ENCODE measurements around the gene FZR1.
"Not testable (repeated sequence)": the region's sequence is repeated elsewhere in the genome, so short reads cannot be mapped to it uniquely, and the experiment has no call there.

Gene FZR1

GRCh38 chr19:3549816-3550215, 43.7 kb downstream of the FZR1 start:
- DNase-seq, result no peak

DNA sequence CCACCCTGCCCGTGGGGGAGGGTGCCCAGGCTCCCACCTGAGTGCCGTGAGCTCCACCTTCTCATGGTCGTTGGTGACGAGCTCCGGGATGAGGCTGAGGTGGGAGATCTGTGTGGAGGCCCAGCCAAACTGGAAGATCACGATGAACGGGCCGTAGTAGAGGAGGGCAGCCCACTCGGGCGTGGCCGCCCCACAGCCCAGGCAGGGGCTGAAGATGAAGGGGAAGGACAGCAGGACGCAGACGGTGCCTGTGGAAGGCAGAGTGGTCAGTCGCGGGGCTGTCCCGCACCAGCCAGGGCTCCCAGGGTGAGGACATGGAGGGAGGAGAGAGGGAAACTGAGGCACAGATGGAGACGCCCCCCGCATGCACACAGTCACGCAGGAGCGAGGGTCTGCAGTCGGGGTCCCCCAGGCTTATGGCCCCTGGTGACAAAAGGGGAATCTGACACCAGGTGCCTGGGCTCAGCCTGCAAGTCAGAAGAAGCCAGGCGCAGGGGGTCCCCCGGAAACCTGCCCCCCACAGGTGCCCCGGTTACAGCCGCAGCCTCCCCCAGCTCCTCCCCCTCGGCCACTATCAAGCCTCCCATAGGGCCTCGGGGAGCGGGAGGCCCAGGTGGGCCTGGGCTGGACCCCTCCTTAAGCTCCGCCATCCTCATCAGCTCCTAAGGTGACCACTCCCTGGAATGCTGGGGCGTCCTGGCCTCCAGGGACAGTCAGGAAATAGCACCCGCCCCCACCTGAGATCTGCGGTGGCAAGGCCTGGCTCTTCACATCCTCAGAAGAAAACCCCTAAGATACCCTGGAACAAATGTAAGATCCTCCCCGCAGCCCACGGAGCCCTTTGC, 45.1 kb downstream of the FZR1 start:
- DNase-seq, result no peak

DNA sequence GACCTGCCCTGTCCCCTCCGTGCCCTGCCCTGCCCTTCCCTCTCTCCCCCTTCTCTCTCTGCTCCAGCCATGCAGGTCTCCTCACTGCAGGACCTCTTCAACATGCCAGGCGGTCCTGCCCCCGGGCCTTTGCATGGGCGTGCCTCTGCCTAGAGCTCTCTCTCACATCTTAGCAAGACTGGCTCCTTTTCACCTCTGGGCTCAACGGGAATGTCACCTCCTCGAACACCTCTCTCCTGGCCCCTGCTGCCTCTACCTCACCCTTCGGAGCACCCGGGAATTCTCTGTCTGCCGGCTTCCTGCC, 45.6 kb downstream of the FZR1 start:
- no peak for DNase-seq

DNA sequence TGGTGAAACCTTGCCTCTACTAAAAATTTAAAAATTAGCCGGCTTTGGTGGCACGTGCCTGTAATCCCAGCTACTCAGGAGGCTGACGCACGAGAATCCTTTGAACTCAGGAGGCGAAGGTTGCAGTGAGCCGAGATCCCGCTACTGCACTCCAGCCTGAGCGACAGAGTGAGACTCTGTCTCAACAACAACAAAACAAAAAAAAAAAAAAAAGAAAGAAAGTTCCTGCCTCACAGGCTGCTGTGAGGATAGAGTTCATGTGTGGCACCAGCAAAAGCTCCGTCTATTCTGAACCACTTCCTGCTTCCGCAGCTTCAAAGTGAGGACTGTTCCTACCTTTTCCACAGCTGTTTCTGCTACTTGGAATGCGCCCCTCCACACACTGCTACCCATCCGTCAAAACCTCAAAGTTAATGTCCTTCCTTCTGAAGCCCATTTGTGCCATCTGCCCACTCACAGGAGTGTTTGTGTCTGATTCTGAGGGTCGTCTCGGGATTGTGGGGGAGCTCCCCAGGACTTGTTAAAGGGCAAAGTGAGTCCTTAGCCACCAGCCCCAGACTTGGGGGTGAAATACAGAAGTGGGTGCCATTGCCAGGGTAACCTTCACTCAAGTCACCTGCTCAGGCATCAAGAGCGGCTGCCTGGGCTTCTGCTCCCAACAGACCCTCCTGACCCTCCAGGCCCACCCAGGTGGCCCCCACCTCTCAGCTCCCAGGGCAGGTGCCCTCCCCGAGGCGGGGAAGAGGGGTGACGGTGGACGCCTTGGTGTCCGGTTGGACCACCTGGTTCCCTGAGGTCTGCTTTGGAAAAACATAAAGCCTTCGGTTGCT, 48.4 kb downstream of the FZR1 start:
- no peak for DNase-seq

- no peak for DNase-seq
These were observed 49.7 kb downstream of the FZR1 start for GRCh38 chr19:3555653-3556422.

GRCh38 chr19:3556423-3556977, 50.4 kb downstream of the FZR1 start:
- DNase-seq, result no peak

GRCh38 chr19:3556978-3557460, 50.9 kb downstream of the FZR1 start:
- peak; percentile 80 for DNase-seq

- peak; percentile 95 for DNase-seq
These were observed 51.5 kb downstream of the FZR1 start, which contains the start of gene MFSD12 for GRCh38 chr19:3557461-3558248. MFSD12 (minus strand) TSS chr19:3557586; CDS start chr19:3557403, 183 bp downstream.

GRCh38 chr19:3563709-3564524, 57.8 kb downstream of the FZR1 start:
- no peak for DNase-seq

- no peak for DNase-seq
These were observed 59.0 kb downstream of the FZR1 start for GRCh38 chr19:3565139-3565538.

GRCh38 chr19:3570042-3570441, 63.9 kb downstream of the FZR1 start:
- not testable (repeated sequence) for DNase-seq

DNA sequence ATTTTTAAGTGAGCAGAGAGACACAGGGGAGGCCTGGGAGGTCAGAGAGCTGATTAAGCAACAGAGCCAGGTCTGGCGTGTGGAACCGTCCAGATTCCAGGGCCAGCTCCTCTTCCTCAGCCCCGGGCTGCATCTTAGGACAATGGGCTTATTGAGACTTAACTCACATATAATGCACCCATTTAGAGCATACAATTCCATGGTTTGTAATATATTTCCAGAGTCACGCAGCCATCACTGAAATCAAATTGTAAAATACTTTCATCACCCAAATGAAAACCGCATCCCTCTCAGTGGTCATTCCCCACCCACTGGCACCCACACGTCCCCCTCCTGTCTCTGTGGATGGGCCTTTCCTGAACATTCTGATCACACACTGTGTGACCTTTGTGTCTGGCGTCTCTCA, 64.5 kb downstream of the FZR1 start:
- DNase-seq, result no peak

- peak; percentile 99 for DNase-seq
These were observed 66.2 kb downstream of the FZR1 start for GRCh38 chr19:3572132-3572854.

- no peak for DNase-seq
These were observed 66.7 kb downstream of the FZR1 start, which contains the start of gene HMG20B for GRCh38 chr19:3572855-3573161. HMG20B (plus strand) TSS chr19:3572944; CDS start chr19:3573310, 366 bp downstream.

GRCh38 chr19:3573162-3573857, 67.2 kb downstream of the FZR1 start:
- no peak for DNase-seq

DNA sequence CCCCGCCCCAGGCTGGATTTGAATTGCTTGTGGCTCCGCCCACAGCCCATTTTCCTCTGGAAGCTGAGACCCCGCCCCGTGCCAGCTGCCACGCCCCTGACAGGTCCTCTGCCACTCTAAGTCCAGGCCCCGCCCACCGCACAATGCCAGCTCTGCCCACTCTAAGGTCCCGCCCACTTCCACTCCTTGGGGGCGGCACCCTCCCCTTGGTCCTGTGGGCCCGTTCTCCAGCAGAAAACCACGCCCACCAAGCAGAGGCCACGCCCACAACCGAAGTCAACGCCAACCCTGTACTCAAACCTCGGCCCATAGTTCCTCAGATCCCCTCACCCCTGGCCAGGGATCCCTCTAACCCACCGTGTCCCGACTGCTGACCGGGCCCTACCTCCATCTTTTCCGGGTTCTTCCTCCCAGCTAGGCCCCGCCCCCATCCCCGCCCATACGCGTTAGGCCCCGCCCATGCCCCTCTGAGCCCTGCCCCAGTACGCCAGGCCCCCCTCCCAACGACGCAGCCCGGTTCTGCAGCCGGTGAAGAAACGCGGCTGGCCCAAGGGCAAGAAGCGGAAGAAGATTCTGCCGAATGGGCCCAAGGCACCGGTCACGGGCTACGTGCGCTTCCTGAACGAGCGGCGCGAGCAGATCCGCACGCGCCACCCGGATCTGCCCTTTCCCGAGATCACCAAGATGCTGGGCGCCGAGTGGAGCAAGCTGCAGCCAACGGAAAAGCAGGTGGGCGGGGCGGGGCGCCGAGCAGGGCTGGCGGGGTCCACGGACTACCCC, 67.9 kb downstream of the FZR1 start:
- DNase-seq, result peak; percentile 72

DNA sequence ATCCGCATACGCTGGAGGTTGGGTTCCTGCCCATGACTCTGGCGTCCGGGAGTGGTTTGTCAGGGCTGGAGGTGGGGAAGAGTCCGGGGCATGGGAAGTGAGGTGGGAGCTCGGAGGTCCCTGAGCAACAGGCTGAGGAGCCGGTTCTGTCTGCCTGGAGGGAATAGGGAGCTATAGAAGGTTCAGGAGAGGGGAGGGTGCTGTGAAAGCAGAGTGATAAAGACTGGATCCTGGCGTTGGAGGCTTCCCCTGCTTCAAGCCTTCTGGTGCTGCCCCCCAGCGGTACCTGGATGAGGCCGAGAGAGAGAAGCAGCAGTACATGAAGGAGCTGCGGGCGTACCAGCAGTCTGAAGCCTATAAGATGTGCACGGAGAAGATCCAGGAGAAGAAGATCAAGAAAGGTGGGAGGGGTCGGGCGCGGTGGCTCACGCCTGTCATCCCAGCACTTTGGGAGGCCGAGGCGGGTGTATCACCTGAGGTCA, 69.2 kb downstream of the FZR1 start:
- no peak for DNase-seq

GRCh38 chr19:3575949-3576673, 70.0 kb downstream of the FZR1 start:
- DNase-seq, result no peak

Measured in activated CD8-positive, alpha-beta memory T cell treated with anti-CD3 and anti-CD28 coated beads, Interleukin-2, amount 50 U/mL, for 4 hours (primary cell).